ENCODE measurements around the gene DEXI. TPM values are rescaled to one million over a fixed set of nuclear protein-coding genes. Genes with fewer than 3 reads are reported as not detected.
A peak's percentile ranks its signal among the peaks of the same experiment; 100 is the strongest.
"Not testable (repeated sequence)": the region's sequence is repeated elsewhere in the genome, so short reads cannot be mapped to it uniquely, and the experiment has no call there.

The DEXI gene
- total RNA-seq, 2 experiments from 2014 or later, result 31.9 TPM

GRCh38 chr16:10968498-10968897, 26.2 kb upstream of the DEXI start:
- no peak for DNase-seq
- ATAC-seq, result no peak
- Mint-ChIP-seq H3K27ac (peak overlapping the region; percentile 48), H3K27me3 (ENCODE audit: low read depth) (no peaks in the 10 kb centered on the region), H3K4me1 (ENCODE audit: low read depth) (peaks cover 88% of the 10 kb centered on the region), H3K4me3 (no peak overlapping the region), H3K36me3 (ENCODE audit: low read depth) (peaks cover 54% of the 10 kb centered on the region), H3K9me3 (ENCODE audit: insufficient read depth) (no peaks in the 10 kb centered on the region)
- ChIA-PET POLR2A (interaction anchor here (7.3 kb wide), 1 partner anchor 288 kb away, joined by 79 read pairs; the partner anchor contains the start of gene SOCS1), CTCF (interaction anchor here (0.8 to 11.8 kb wide), 10 partner anchors 14 to 563 kb away, joined by 3 to 210 read pairs (median 5); partner anchors contain the start of gene SOCS1)

GRCh38 chr16:10967986-10968385, 25.7 kb upstream of the DEXI start:
- no peak for ATAC-seq
- no peak for DNase-seq
- Mint-ChIP-seq H3K27ac (no peak overlapping the region), H3K4me3 (no peak overlapping the region), H3K27me3 (ENCODE audit: low read depth) (no peaks in the 10 kb centered on the region), H3K4me1 (ENCODE audit: low read depth) (peaks cover 88% of the 10 kb centered on the region), H3K9me3 (ENCODE audit: insufficient read depth) (no peaks in the 10 kb centered on the region), H3K36me3 (ENCODE audit: low read depth) (peaks cover 54% of the 10 kb centered on the region)
- CTCF ChIA-PET, result interaction anchor here (0.7 to 11.8 kb wide), 11 partner anchors 14 to 564 kb away, joined by 3 to 210 read pairs (median 5); partner anchors contain the start of gene SOCS1
- POLR2A ChIA-PET, result interaction anchor here (7.3 kb wide), 1 partner anchor 288 kb away, joined by 79 read pairs; the partner anchor contains the start of gene SOCS1

GRCh38 chr16:10966559-10966958, 24.3 kb upstream of the DEXI start:
- H3K27me3 Mint-ChIP-seq (ENCODE audit: low read depth); ATAC-seq; H3K4me3 Mint-ChIP-seq; H3K9me3 Mint-ChIP-seq (ENCODE audit: insufficient read depth); DNase-seq: not testable (repeated sequence)
- Mint-ChIP-seq H3K27ac (peak overlapping the region; percentile 7), H3K4me1 (ENCODE audit: low read depth) (peaks cover 83% of the 10 kb centered on the region), H3K36me3 (ENCODE audit: low read depth) (peaks cover 57% of the 10 kb centered on the region)
- POLR2A ChIA-PET, result interaction anchor here (1.2 to 7.3 kb wide), 4 partner anchors 27 to 290 kb away, joined by 3 to 79 read pairs (median 11); partner anchors contain the start of gene SOCS1
- CTCF ChIA-PET, result interaction anchor here (1.0 to 11.8 kb wide), 7 partner anchors 15 to 508 kb away, joined by 3 to 210 read pairs (median 38); partner anchors contain the start of gene SOCS1

- DNase-seq, result no peak
- ATAC-seq, result no peak
- H3K27ac Mint-ChIP-seq, result peak overlapping the region; percentile 7
- no peaks in the 10 kb centered on the region for H3K27me3 Mint-ChIP-seq (ENCODE audit: low read depth)
- H3K4me3 Mint-ChIP-seq, result no peak overlapping the region
- H3K36me3 Mint-ChIP-seq (ENCODE audit: low read depth), result peaks cover 53% of the 10 kb centered on the region
- ChIA-PET CTCF (interaction anchor here (1.0 to 11.8 kb wide), 8 partner anchors 9 to 509 kb away, joined by 3 to 210 read pairs (median 25); partner anchors contain the start of gene SOCS1), POLR2A (interaction anchor here (0.6 to 7.3 kb wide), 5 partner anchors 28 to 290 kb away, joined by 3 to 79 read pairs (median 7); partner anchors contain the start of gene SOCS1)
- H3K9me3 Mint-ChIP-seq (ENCODE audit: insufficient read depth), result no peaks in the 10 kb centered on the region
- peaks cover 79% of the 10 kb centered on the region for H3K4me1 Mint-ChIP-seq (ENCODE audit: low read depth)
Observed at GRCh38 chr16:10966129-10966528, 23.9 kb upstream of the DEXI start.

GRCh38 chr16:10965440-10966061, 23.3 kb upstream of the DEXI start:
- H3K27me3 Mint-ChIP-seq (ENCODE audit: low read depth), result no peaks in the 10 kb centered on the region
- ATAC-seq (no peak), DNase-seq (no peak)
- CTCF ChIA-PET, result interaction anchor here (0.8 to 11.8 kb wide), 25 partner anchors 9 to 677 kb away, joined by 3 to 210 read pairs (median 7); partner anchors contain the start of gene SOCS1
- no peaks in the 10 kb centered on the region for H3K9me3 Mint-ChIP-seq (ENCODE audit: insufficient read depth)
- H3K4me1 Mint-ChIP-seq (ENCODE audit: low read depth), result peaks cover 78% of the 10 kb centered on the region
- peaks cover 50% of the 10 kb centered on the region for H3K36me3 Mint-ChIP-seq (ENCODE audit: low read depth)
- no peak overlapping the region for H3K4me3 Mint-ChIP-seq
- H3K27ac Mint-ChIP-seq, result peak overlapping the region; percentile 7
- POLR2A ChIA-PET, result interaction anchor here (0.6 to 7.3 kb wide), 8 partner anchors 28 to 291 kb away, joined by 3 to 79 read pairs (median 5); partner anchors contain the start of gene SOCS1

GRCh38 chr16:10964891-10965326, 22.6 kb upstream of the DEXI start:
- Mint-ChIP-seq H3K27me3 (ENCODE audit: low read depth) (no peaks in the 10 kb centered on the region), H3K27ac (peak overlapping the region; percentile 63), H3K36me3 (ENCODE audit: low read depth) (peaks cover 53% of the 10 kb centered on the region), H3K9me3 (ENCODE audit: insufficient read depth) (no peaks in the 10 kb centered on the region), H3K4me3 (no peak overlapping the region), H3K4me1 (ENCODE audit: low read depth) (peaks cover 74% of the 10 kb centered on the region)
- peak; percentile 56 for DNase-seq
- CTCF ChIA-PET, result interaction anchor here (0.7 to 11.8 kb wide), 39 partner anchors 8 to 751 kb away, joined by 3 to 210 read pairs (median 7); partner anchors contain the start of genes CLEC16A and SOCS1
- POLR2A ChIA-PET, result interaction anchor here (0.7 to 7.3 kb wide), 6 partner anchors 60 to 291 kb away, joined by 3 to 79 read pairs (median 7); partner anchors contain the start of gene SOCS1
- ATAC-seq, result peak; percentile 64

GRCh38 chr16:10964039-10964890, 22.0 kb upstream of the DEXI start:
- peak overlapping the region; percentile 42 for H3K4me3 Mint-ChIP-seq
- peak; percentile 86 for DNase-seq
- peaks cover 69% of the 10 kb centered on the region for H3K4me1 Mint-ChIP-seq (ENCODE audit: low read depth)
- ChIA-PET CTCF (interaction anchor here (0.6 to 11.8 kb wide), 66 partner anchors 8 to 789 kb away, joined by 3 to 210 read pairs (median 4); partner anchors contain the start of genes CLEC16A and SOCS1), POLR2A (interaction anchor here (0.6 to 7.3 kb wide), 5 partner anchors 61 to 437 kb away, joined by 3 to 79 read pairs (median 7); partner anchors contain the start of gene SOCS1)
- H3K36me3 Mint-ChIP-seq (ENCODE audit: low read depth), result peaks cover 53% of the 10 kb centered on the region
- peak overlapping the region; percentile 83 for H3K27ac Mint-ChIP-seq
- H3K27me3 Mint-ChIP-seq (ENCODE audit: low read depth), result no peaks in the 10 kb centered on the region
- ATAC-seq, result peak; percentile 70
- no peaks in the 10 kb centered on the region for H3K9me3 Mint-ChIP-seq (ENCODE audit: insufficient read depth)

GRCh38 chr16:10961231-10961630, 19.0 kb upstream of the DEXI start:
- Mint-ChIP-seq H3K4me3 (no peak overlapping the region), H3K27me3 (ENCODE audit: low read depth) (no peaks in the 10 kb centered on the region), H3K9me3 (ENCODE audit: insufficient read depth) (no peaks in the 10 kb centered on the region), H3K4me1 (ENCODE audit: low read depth) (peaks cover 69% of the 10 kb centered on the region), H3K27ac (no peak overlapping the region), H3K36me3 (ENCODE audit: low read depth) (peaks cover 48% of the 10 kb centered on the region)
- POLR2A ChIA-PET, result no interaction called here
- DNase-seq (no peak), ATAC-seq (no peak)
- CTCF ChIA-PET, result interaction anchor here (0.7 to 1.9 kb wide), 4 partner anchors 10 to 444 kb away, joined by 3 to 5 read pairs (median 4); no protein-coding TSS in a partner anchor

- DNase-seq (no peak), ATAC-seq (no peak)
- Mint-ChIP-seq H3K4me3 (no peak overlapping the region), H3K27me3 (ENCODE audit: low read depth) (no peaks in the 10 kb centered on the region), H3K27ac (no peak overlapping the region), H3K9me3 (ENCODE audit: insufficient read depth) (no peaks in the 10 kb centered on the region), H3K4me1 (ENCODE audit: low read depth) (peaks cover 67% of the 10 kb centered on the region), H3K36me3 (ENCODE audit: low read depth) (peaks cover 37% of the 10 kb centered on the region)
- POLR2A ChIA-PET, result interaction anchor here (1.2 kb wide), 1 partner anchor 10 kb away, joined by 3 read pairs; no protein-coding TSS in a partner anchor
- CTCF ChIA-PET, result interaction anchor here (0.6 to 2.5 kb wide), 6 partner anchors 8 to 758 kb away, joined by 3 to 8 read pairs (median 4); no protein-coding TSS in a partner anchor
Observed at GRCh38 chr16:10959161-10959560, 16.9 kb upstream of the DEXI start.

GRCh38 chr16:10957771-10958482, 15.7 kb upstream of the DEXI start:
- ChIA-PET POLR2A (interaction anchor here (1.4 kb wide), 1 partner anchor 840 kb away, joined by 4 read pairs; the partner anchor contains the start of gene ZC3H7A), CTCF (interaction anchor here (1.1 to 2.5 kb wide), 8 partner anchors 9 to 574 kb away, joined by 3 to 8 read pairs (median 4); no protein-coding TSS in a partner anchor)
- Mint-ChIP-seq H3K4me1 (ENCODE audit: low read depth) (peaks cover 65% of the 10 kb centered on the region), H3K27me3 (ENCODE audit: low read depth) (no peaks in the 10 kb centered on the region), H3K36me3 (ENCODE audit: low read depth) (peaks cover 25% of the 10 kb centered on the region), H3K4me3 (no peak overlapping the region), H3K9me3 (ENCODE audit: insufficient read depth) (no peaks in the 10 kb centered on the region), H3K27ac (peak overlapping the region; percentile 37)
- no peak for DNase-seq
- ATAC-seq, result peak; percentile 25

Data from activated CD8-positive, alpha-beta T cell treated with anti-CD3 and anti-CD28 coated beads, Interleukin-2, amount 10 ng/mL, durations not matched to agents 7 days and 5 days (primary cell).